ENCODE results near the gene ACTRT1.

ACTRT1 gene

DNA sequence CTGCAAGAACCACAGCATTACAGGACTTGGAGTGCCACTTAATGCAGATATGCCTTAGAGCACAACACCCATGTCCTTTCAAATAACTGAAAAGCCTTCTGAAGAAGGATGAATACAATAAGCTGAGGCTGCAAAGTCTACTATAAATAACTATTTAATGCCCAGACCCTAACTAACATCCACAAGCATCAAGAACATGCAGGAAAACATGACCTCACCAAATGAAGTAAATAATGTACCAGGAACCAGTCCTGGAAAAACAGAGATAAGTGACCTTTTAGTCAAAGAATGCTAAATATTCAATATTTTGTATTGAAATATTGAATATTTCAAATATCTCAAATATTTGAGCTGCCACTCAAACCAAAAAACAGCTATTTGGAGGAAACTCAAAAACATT, 16.9 kb downstream of the ACTRT1 start:
- TF ChIP-seq ZC3H10 (CRISPR knock-in tag; IDR thresholded peaks at IDR 0.05), result no peak
- no peak for TF ChIP-seq GLIS3 (CRISPR knock-in tag; IDR thresholded peaks at IDR 0.05)
- TF ChIP-seq PPARA (CRISPR knock-in tag; IDR thresholded peaks at IDR 0.05; ENCODE audit: borderline replicate concordance), result no peak
- no peak for TF ChIP-seq BACH2 (CRISPR knock-in tag; IDR thresholded peaks at IDR 0.05; ENCODE audit: borderline replicate concordance)
- no peak for TF ChIP-seq RARB (CRISPR knock-in tag; IDR thresholded peaks at IDR 0.05)
- no peak for TF ChIP-seq ESRRG (CRISPR knock-in tag; IDR thresholded peaks at IDR 0.05)
- no peak for TF ChIP-seq ZNF8 (CRISPR knock-in tag; IDR thresholded peaks at IDR 0.05)
- TF ChIP-seq TCF4 (CRISPR knock-in tag; IDR thresholded peaks at IDR 0.05; ENCODE audit: borderline replicate concordance), result no peak
- no peak for TF ChIP-seq ZFP3 (CRISPR knock-in tag; IDR thresholded peaks at IDR 0.05)
- TF ChIP-seq ARNTL (CRISPR knock-in tag; IDR thresholded peaks at IDR 0.05; ENCODE audit: borderline replicate concordance, low read depth), result no peak
- TF ChIP-seq TOX (CRISPR knock-in tag; IDR thresholded peaks at IDR 0.05; ENCODE audit: borderline replicate concordance), result no peak
- no peak for TF ChIP-seq SNAI2 (CRISPR knock-in tag; IDR thresholded peaks at IDR 0.05)
- no peak for TF ChIP-seq OSR1 (CRISPR knock-in tag; IDR thresholded peaks at IDR 0.05)
- TF ChIP-seq, protein P1, sequence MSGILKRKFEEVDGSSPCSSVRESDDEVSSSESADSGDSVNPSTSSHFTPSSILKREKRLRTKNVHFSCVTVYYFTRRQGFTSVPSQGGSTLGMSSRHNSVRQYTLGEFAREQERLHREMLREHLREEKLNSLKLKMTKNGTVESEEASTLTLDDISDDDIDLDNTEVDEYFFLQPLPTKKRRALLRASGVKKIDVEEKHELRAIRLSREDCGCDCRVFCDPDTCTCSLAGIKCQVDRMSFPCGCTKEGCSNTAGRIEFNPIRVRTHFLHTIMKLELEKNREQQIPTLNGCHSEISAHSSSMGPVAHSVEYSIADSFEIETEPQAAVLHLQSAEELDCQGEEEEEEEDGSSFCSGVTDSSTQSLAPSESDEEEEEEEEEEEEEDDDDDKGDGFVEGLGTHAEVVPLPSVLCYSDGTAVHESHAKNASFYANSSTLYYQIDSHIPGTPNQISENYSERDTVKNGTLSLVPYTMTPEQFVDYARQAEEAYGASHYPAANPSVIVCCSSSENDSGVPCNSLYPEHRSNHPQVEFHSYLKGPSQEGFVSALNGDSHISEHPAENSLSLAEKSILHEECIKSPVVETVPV (CRISPR knock-in tag; IDR thresholded peaks at IDR 0.05), result no peak
- TF ChIP-seq POU6F1 (CRISPR knock-in tag; IDR thresholded peaks at IDR 0.05; ENCODE audit: borderline replicate concordance, low read depth), result no peak
- TF ChIP-seq ISL1 (CRISPR knock-in tag; IDR thresholded peaks at IDR 0.05), result no peak
- no peak for TF ChIP-seq CREB5 (CRISPR knock-in tag; IDR thresholded peaks at IDR 0.05; ENCODE audit: low read depth)
- TF ChIP-seq ZFP30 (CRISPR knock-in tag; IDR thresholded peaks at IDR 0.05), result no peak
- no peak for TF ChIP-seq CSDC2 (CRISPR knock-in tag; IDR thresholded peaks at IDR 0.05)
- TF ChIP-seq, protein P2, sequence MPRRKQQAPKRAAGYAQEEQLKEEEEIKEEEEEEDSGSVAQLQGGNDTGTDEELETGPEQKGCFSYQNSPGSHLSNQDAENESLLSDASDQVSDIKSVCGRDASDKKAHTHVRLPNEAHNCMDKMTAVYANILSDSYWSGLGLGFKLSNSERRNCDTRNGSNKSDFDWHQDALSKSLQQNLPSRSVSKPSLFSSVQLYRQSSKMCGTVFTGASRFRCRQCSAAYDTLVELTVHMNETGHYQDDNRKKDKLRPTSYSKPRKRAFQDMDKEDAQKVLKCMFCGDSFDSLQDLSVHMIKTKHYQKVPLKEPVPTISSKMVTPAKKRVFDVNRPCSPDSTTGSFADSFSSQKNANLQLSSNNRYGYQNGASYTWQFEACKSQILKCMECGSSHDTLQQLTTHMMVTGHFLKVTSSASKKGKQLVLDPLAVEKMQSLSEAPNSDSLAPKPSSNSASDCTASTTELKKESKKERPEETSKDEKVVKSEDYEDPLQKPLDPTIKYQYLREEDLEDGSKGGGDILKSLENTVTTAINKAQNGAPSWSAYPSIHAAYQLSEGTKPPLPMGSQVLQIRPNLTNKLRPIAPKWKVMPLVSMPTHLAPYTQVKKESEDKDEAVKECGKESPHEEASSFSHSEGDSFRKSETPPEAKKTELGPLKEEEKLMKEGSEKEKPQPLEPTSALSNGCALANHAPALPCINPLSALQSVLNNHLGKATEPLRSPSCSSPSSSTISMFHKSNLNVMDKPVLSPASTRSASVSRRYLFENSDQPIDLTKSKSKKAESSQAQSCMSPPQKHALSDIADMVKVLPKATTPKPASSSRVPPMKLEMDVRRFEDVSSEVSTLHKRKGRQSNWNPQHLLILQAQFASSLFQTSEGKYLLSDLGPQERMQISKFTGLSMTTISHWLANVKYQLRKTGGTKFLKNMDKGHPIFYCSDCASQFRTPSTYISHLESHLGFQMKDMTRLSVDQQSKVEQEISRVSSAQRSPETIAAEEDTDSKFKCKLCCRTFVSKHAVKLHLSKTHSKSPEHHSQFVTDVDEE (CRISPR knock-in tag; IDR thresholded peaks at IDR 0.05), result no peak
- no peak for ATAC-seq

DNA sequence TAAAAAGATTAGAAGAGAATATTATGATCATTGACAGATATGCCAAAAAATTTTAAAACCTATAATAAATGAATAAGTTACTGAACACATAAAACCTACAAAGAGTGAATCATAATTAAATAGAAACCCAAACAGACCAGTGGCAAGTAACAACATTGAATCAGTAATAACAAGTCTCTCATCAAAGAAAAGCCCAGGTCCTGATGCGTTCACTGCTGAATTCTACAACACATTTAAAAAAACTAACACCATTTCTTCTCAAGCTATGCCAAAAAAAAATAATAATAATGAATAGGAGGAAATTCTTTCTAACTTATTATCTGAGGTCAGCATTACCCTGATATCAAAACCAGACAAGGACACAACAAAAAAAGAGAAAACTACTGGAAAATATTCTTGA, 30.6 kb downstream of the ACTRT1 start:
- ATAC-seq, result no peak
- TF ChIP-seq PPARA (CRISPR knock-in tag; IDR thresholded peaks at IDR 0.05; ENCODE audit: borderline replicate concordance) (no peak), ARNTL (CRISPR knock-in tag; IDR thresholded peaks at IDR 0.05; ENCODE audit: borderline replicate concordance, low read depth) (no peak), ZFP3 (CRISPR knock-in tag; IDR thresholded peaks at IDR 0.05) (no peak), ZFP30 (CRISPR knock-in tag; IDR thresholded peaks at IDR 0.05) (no peak), TCF4 (CRISPR knock-in tag; IDR thresholded peaks at IDR 0.05; ENCODE audit: borderline replicate concordance) (no peak)
- TF ChIP-seq, protein P1 (CRISPR knock-in tag; IDR thresholded peaks at IDR 0.05), result no peak

GRCh38 chrX:128020701-128021100, 31.5 kb downstream of the ACTRT1 start:
- ATAC-seq, result no peak

More at GRCh38 chrX:128020701-128021100, 31.5 kb downstream of the ACTRT1 start:
- TF ChIP-seq ARNTL (CRISPR knock-in tag; IDR thresholded peaks at IDR 0.05; ENCODE audit: borderline replicate concordance, low read depth) (no peak), PPARA (CRISPR knock-in tag; IDR thresholded peaks at IDR 0.05; ENCODE audit: borderline replicate concordance) (no peak), ZFP3 (CRISPR knock-in tag; IDR thresholded peaks at IDR 0.05) (no peak), SNAI2 (CRISPR knock-in tag; IDR thresholded peaks at IDR 0.05) (no peak), RARB (CRISPR knock-in tag; IDR thresholded peaks at IDR 0.05) (no peak)

All from SK-N-SH treated with all-trans-retinoic acid at 6 μM for 48 hours (cell line).